ENCODE data around the gene POLR1E. TPM values are rescaled to one million over a fixed set of nuclear protein-coding genes. Genes with fewer than 3 reads are reported as not detected.
"Not testable (repeated sequence)": the region's sequence is repeated elsewhere in the genome, so short reads cannot be mapped to it uniquely, and the experiment has no call there.

The POLR1E gene
- total RNA-seq, 1 experiment from 2014 or later = 45.8 TPM

DNA sequence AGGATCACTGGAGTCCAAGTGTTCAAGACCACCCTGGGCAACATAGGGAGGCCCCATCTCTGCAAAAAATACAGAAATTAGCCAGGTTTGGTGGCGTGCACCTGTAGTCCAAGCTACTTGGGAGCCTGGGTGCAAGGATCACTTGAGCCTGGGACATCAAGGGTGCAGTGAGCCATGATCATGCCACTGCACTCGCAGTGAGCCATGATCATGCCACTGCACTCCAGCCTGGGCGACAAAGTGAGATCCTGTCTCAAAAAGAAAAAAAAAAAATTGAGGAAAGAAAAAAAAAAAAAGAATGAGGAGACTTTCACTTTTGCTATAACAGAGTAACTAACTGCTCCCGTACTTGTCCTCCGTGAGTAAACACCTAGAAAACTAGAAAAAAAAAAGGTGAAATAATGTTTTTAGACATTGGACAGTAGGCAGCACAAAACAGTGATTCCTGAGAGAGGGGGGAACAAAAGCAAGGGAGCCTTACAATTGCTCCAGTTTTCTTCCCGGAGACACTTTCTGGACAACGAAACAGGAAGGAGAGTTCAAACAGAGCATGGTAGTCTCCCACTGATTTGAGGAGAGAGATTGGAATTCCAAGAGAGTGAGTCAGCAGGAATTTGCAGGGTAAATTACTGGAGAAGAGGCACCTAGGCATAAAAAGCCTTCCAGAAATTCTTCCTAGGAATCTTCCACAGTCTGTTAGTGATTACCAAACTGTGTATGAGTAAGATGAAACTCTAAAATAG is 13.6 kb upstream of the POLR1E start:
- H3K18ac ChIP-seq (ENCODE audit: insufficient read length, low read depth, low read length) = peak overlapping the region; percentile 89
- H2BK5ac ChIP-seq (ENCODE audit: insufficient read length, low read length) = no peak overlapping the region
- H3K23me2 ChIP-seq (ENCODE audit: insufficient read length, low read depth, low read length, poor library complexity, severe bottlenecking) = peaks cover under 1% of the 10 kb centered on the region
- H4K20me1 ChIP-seq (ENCODE audit: control insufficient read depth, insufficient read depth, insufficient read length) = no peaks in the 10 kb centered on the region
- peaks cover 16 to 17% of the 10 kb centered on the region in 2 experiments for H3K4me1 Mint-ChIP-seq
- H2BK12ac ChIP-seq (ENCODE audit: insufficient read length, low read depth, low read length) = peak overlapping the region; percentile 42
- H2BK15ac ChIP-seq (ENCODE audit: low read depth, low read length) = no peak overlapping the region
- H4K91ac ChIP-seq (ENCODE audit: insufficient read length, low read depth, low read length) = peak overlapping the region; percentile 72
- TF ChIP-seq, protein P1, sequence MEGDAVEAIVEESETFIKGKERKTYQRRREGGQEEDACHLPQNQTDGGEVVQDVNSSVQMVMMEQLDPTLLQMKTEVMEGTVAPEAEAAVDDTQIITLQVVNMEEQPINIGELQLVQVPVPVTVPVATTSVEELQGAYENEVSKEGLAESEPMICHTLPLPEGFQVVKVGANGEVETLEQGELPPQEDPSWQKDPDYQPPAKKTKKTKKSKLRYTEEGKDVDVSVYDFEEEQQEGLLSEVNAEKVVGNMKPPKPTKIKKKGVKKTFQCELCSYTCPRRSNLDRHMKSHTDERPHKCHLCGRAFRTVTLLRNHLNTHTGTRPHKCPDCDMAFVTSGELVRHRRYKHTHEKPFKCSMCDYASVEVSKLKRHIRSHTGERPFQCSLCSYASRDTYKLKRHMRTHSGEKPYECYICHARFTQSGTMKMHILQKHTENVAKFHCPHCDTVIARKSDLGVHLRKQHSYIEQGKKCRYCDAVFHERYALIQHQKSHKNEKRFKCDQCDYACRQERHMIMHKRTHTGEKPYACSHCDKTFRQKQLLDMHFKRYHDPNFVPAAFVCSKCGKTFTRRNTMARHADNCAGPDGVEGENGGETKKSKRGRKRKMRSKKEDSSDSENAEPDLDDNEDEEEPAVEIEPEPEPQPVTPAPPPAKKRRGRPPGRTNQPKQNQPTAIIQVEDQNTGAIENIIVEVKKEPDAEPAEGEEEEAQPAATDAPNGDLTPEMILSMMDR (conservative IDR thresholded peaks at IDR 0.05) = no peak
- no peak overlapping the region for H2BK120ac ChIP-seq (ENCODE audit: low read depth, low read length, poor library complexity, severe bottlenecking)
- H3K79me2 ChIP-seq (ENCODE audit: insufficient read depth, low read length) = no peaks in the 10 kb centered on the region
- H2AFZ ChIP-seq (ENCODE audit: low read length) = no peak overlapping the region
- H3K27me3 ChIP-seq (ENCODE audit: insufficient read depth, low read length) = no peaks in the 10 kb centered on the region
- H3K9me3 ChIP-seq (ENCODE audit: control insufficient read depth, low read depth, low read length) = peaks cover 5% of the 10 kb centered on the region
- DNase-seq = peak; percentile 64
- H2AK5ac ChIP-seq (ENCODE audit: insufficient read length, low read length) = no peak overlapping the region
- peak overlapping the region; percentile 28 to 59; a peak in 4 of 5 replicates for H3K4me3 Mint-ChIP-seq
- H3K27ac Mint-ChIP-seq = peak overlapping the region; percentile 91 to 99 (median 95)
- no peak overlapping the region for H3K23ac ChIP-seq (ENCODE audit: insufficient read length, low read depth, low read length)
- no peak overlapping the region for H3K56ac ChIP-seq (ENCODE audit: insufficient read length, low read depth, low read length)
- H2BK20ac ChIP-seq (ENCODE audit: low read depth, low read length, poor library complexity, severe bottlenecking) = no peak overlapping the region
- peaks cover 23 to 27% of the 10 kb centered on the region in 2 experiments for H3K9me3 Mint-ChIP-seq
- H4K5ac ChIP-seq (ENCODE audit: insufficient read length, low read depth, low read length) = no peak overlapping the region
- no peak overlapping the region for H3K4ac ChIP-seq (ENCODE audit: low read depth, low read length)
- peak overlapping the region; percentile 8 for H3K4me2 ChIP-seq (ENCODE audit: insufficient read depth, insufficient read length, low read length)
- peaks cover 1% of the 10 kb centered on the region; the same call in 1 of the 2 replicates for H3K27me3 Mint-ChIP-seq (ENCODE audit: low read depth)
- H3K79me1 ChIP-seq (ENCODE audit: insufficient read depth, low read depth, low read length, poor library complexity, severe bottlenecking) = no peaks in the 10 kb centered on the region
- 0 out of 2 replicates have a peak overlapping the region, but pooled peaks have one; percentile 53 for H3K14ac ChIP-seq (ENCODE audit: insufficient read depth, low read length)
- H3K27ac ChIP-seq (ENCODE audit: insufficient read length, low read depth, low read length) = peak overlapping the region; percentile 53
- peak overlapping the region; percentile 20 for H3K9ac ChIP-seq (ENCODE audit: extremely low read depth, insufficient read length, low read length)
- H3K36me3 Mint-ChIP-seq (ENCODE audit: insufficient read depth in 1 of 3, low read depth in 3 of 3) = peaks cover 6 to 22% (median 10%) of the 10 kb centered on the region in 3 experiments; a peak in 4 of 7 replicates
- peaks cover under 1% of the 10 kb centered on the region for H3K4me1 ChIP-seq (ENCODE audit: insufficient read depth, low read length)
- WGBS (ENCODE audit: extremely low coverage, insufficient read length, low lambda C conversion rate) = no CpG with 5 or more reads among the region's 7 CpGs
- H4K8ac ChIP-seq (replicated peaks; ENCODE audit: insufficient read length, low read depth, low read length) = no peak overlapping the region
- H3T11ph ChIP-seq (ENCODE audit: low read length) = peak overlapping the region; percentile 46

DNA sequence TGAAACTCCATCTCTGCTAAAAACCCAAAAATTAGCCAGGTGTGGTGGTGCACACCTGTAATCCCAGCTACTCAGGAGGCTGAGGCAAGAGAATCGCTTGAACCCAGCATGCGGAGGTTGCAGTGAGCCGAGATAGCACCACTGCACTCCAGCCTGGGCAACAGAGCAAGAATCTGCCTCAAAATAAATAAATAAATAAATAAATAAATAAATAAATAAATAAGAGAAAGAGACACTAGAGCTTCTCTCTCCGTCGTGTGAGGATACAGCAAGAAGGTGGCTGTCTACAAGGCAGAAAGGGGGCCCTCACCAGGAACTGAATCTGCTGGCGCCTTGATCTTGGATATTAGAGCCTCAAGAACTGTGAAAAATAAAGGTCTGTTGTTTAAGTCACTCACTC is 11.8 kb upstream of the POLR1E start:
- not testable (repeated sequence) for H2AK5ac ChIP-seq (ENCODE audit: insufficient read length, low read length); H2BK5ac ChIP-seq (ENCODE audit: insufficient read length, low read length); H2BK120ac ChIP-seq (ENCODE audit: low read depth, low read length, poor library complexity, severe bottlenecking); H3K9me3 ChIP-seq (ENCODE audit: control insufficient read depth, low read depth, low read length); H4K8ac ChIP-seq (replicated peaks; ENCODE audit: insufficient read length, low read depth, low read length); H4K20me1 ChIP-seq (ENCODE audit: control insufficient read depth, insufficient read depth, insufficient read length); H3K4me1 ChIP-seq (ENCODE audit: insufficient read depth, low read length); H3K14ac ChIP-seq (ENCODE audit: insufficient read depth, low read length); H3K27me3 Mint-ChIP-seq (ENCODE audit: low read depth); H3K4me2 ChIP-seq (ENCODE audit: insufficient read depth, insufficient read length, low read length); H2AFZ ChIP-seq (ENCODE audit: low read length); H4K91ac ChIP-seq (ENCODE audit: insufficient read length, low read depth, low read length); H3K23me2 ChIP-seq (ENCODE audit: insufficient read length, low read depth, low read length, poor library complexity, severe bottlenecking); H3K4ac ChIP-seq (ENCODE audit: low read depth, low read length); DNase-seq; H4K5ac ChIP-seq (ENCODE audit: insufficient read length, low read depth, low read length); H3K27me3 ChIP-seq (ENCODE audit: insufficient read depth, low read length); H3K4me3 Mint-ChIP-seq; H3K23ac ChIP-seq (ENCODE audit: insufficient read length, low read depth, low read length); H2BK12ac ChIP-seq (ENCODE audit: insufficient read length, low read depth, low read length); H3K56ac ChIP-seq (ENCODE audit: insufficient read length, low read depth, low read length); H3K27ac ChIP-seq (ENCODE audit: insufficient read length, low read depth, low read length); H3K18ac ChIP-seq (ENCODE audit: insufficient read length, low read depth, low read length); H3K9ac ChIP-seq (ENCODE audit: extremely low read depth, insufficient read length, low read length); H3T11ph ChIP-seq (ENCODE audit: low read length); H2BK15ac ChIP-seq (ENCODE audit: low read depth, low read length); H3K79me1 ChIP-seq (ENCODE audit: insufficient read depth, low read depth, low read length, poor library complexity, severe bottlenecking); H3K79me2 ChIP-seq (ENCODE audit: insufficient read depth, low read length); H3K27ac Mint-ChIP-seq; H2BK20ac ChIP-seq (ENCODE audit: low read depth, low read length, poor library complexity, severe bottlenecking)
- peaks cover 23 to 27% of the 10 kb centered on the region in 2 experiments for H3K9me3 Mint-ChIP-seq
- peaks cover 6 to 22% (median 10%) of the 10 kb centered on the region in 3 experiments; a peak in 4 of 7 replicates for H3K36me3 Mint-ChIP-seq (ENCODE audit: insufficient read depth in 1 of 3, low read depth in 3 of 3)
- peaks cover 11 to 19% of the 10 kb centered on the region in 2 experiments for H3K4me1 Mint-ChIP-seq
- no CpG with 5 or more reads among the region's 6 CpGs for WGBS (ENCODE audit: extremely low coverage, insufficient read length, low lambda C conversion rate)
